Right ventricle myocardium inferior (tissue), 1 donor: Measurements from ENCODE around the gene BATF3. TPM values are rescaled to one million over a fixed set of nuclear protein-coding genes. Genes with fewer than 3 reads are reported as not detected.
"Not testable (repeated sequence)": the region's sequence is repeated elsewhere in the genome, so short reads cannot be mapped to it uniquely, and the experiment has no call there.

Source experiments
- ATAC-seq: fragments of 200-7000 bp; cut with Tn5 transposase; one replicate; pipeline ENCODE4 v1.9.1; 2020; ENCODE audit warnings: mild to moderate bottlenecking, moderate library complexity
- DNase-seq: peaks from one replicate; pipeline ENCODE4 v3.0.0; 2021; ENCODE audit errors: missing footprints
- intact Hi-C: fragments of 100-400 bp; cut with DNase I; formaldehyde crosslinking; loops from one replicate; pipeline ENCODE4 v1.11.0; 2022
- long read RNA-seq: library from polyadenylated mRNA; unstranded; transcript quantifications from one replicate; pipeline ENCODE4 v2.0.0, GENCODE V29; 2021
- total RNA-seq: library from RNA; stranded (reverse); fragmentation: NEBNext Ultra II Directional; extraction: Animal tissue kit (Norgen Biotek cat#: 25700); gene quantifications from one replicate; pipeline ENCODE4 v1.2.1, GENCODE V29; 2021
- donor health status: DM: no; HTN: yes; CAD: no; lungs with severe emphysema.

BATF3 gene, protein sequence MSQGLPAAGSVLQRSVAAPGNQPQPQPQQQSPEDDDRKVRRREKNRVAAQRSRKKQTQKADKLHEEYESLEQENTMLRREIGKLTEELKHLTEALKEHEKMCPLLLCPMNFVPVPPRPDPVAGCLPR
- 1.2 TPM for total RNA-seq
- long read RNA-seq, partial matches to known transcripts: 0 of 2 reads
- long read RNA-seq, other reads (novel, unspliced or antisense): 0 of 2 reads

DNA sequence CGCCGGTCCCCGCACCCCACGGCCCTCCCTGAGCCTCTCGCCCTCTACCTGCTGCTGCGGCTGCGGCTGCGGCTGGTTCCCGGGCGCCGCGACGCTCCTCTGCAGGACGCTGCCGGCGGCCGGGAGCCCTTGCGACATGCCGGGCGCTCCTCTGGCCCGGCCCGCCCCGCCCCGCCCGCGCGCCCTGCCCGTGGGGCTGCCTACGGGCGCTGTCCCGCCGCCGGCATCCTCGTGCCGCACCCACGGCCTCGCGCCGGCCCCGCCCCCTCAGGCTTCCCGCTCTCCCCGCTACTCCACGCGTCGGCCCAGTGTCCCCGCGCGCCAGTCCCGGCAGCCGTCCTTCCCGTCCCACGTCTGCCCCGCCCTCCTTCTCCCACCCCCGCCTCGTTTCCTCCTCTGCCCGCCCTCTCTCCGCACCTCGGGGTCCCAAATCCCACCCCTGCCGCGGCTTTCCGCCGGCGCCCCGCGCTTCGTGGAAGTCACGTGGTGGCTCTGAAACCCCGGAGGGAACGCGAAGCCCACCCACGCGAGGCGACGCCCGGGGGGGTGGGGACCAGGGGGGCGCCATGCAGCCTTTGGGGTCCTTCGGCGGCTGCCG lies at the start of gene BATF3:
BATF3 (minus strand) TSS at position 216 of the 598 bp plus-strand sequence; CDS start at position 138, 78 bp downstream.
- ATAC-seq (peak; percentile 75), DNase-seq (peak; percentile 85)
- intact Hi-C loops: no loop called here

DNA sequence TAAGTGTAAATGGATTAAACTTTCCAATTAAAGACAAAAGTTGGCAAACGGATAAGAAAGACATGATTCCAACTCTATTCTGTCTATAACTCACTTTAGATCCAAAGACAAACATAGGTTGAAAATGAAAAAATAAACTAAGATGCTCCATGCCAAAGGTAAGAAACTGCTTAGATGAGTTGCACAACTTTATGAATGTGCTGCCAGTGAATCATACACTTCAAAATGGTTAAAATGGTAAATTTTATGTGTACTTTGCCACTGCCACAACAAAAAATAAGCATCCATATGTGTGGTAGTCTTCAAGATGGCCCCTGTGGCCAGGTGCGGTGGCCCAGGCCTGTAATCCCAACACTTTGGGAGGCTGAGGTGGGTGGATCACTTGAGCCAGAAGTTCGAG lies 46.9 kb upstream of the BATF3 start:
- intact Hi-C loops: no loop called here
- DNase-seq: no peak
- no peak for ATAC-seq

DNA sequence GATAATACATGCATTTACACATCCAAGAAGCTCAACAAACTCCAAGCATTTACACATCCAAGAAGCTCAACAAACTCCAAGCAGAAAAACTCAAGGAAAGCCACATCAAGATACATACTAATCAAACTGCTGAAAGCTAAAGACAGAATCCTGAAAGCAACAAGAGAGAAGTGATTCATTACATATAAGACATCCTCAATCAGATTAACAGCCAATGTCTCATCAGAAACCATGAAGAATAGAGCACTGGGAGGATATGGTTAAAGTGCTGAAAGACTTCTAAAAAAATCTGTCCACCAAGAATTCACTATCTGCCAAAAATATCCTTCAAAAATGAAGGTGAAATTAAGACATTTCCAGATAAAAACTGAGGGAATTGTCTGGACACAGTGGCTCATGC lies 45.7 kb upstream of the BATF3 start:
- intact Hi-C loops: no loop called here

DNA sequence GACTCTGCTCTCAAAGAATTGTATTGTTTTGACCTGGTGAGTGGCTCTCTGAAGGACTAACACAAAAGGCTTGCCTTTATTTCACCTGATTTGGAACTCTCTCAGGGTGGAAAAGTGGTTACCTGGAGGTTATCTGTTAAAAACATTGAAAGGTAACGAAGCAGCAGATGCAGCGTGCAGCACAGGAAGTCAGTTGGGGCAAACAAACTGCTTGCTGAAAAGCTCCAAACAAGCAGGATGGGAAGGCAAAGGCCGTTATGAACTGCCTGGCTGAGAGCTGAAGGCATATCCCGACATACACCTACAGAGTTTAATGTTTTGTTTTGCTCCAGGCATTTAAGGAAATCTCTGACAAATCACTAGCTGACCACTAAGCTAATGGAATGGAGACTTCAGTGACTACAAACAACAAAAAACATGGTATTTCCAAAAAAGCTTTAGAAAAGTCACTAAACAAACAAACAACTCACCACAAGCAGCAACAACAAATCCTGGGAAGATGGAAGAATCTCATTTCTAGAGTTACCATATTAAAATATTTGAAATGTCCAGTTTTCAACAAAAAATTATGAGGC lies 44.3 kb upstream of the BATF3 start:
- ATAC-seq (no peak), DNase-seq (no peak)
- intact Hi-C loops: loop anchor here (5.0 kb wide), 1 partner anchor 902 kb away; no protein-coding TSS in a partner anchor

More for the DNA sequence above, 45.7 kb upstream of the BATF3 start:
- no peak for ATAC-seq
- DNase-seq: no peak

DNA sequence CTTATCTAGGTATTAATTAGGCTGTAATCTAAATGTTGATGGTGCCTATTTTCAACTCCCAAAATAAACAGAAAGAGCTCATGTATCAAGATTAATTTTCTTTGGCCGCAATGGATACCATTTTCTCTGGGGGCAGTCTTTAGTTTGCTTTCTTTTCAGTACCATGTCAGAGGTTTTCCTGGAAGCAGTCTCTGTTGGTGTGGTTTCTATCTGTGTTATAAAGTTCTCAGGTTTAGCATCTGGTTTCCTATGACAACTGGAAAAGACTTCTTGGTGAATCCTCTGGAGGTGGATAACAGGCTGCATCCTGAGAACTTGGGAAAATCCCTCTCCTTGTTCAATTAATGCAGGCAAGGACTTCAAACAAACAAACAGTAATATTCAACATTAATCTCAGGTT lies 38.7 kb upstream of the BATF3 start:
- no peak for DNase-seq
- intact Hi-C loops: no loop called here
- ATAC-seq: no peak

DNA sequence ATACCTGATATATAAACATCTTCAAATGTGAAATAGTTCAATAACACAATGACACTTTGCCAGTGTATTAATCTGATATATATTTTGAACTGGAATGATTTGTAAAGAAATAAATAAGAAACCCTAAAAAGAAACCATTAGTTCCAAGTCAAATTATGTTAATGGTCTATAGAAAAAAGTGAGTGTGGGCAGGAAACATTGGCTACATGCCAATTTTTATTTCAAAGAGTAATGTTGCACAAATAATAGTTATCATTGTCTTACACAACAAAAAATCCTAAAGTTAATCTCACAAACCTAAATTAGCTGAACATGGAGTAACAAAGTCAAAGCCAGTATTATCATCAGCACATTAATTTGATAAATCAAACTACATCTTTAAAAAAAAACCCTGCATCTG lies 37.9 kb upstream of the BATF3 start:
- DNase-seq (no peak), ATAC-seq (no peak)
- intact Hi-C loops: no loop called here

DNA sequence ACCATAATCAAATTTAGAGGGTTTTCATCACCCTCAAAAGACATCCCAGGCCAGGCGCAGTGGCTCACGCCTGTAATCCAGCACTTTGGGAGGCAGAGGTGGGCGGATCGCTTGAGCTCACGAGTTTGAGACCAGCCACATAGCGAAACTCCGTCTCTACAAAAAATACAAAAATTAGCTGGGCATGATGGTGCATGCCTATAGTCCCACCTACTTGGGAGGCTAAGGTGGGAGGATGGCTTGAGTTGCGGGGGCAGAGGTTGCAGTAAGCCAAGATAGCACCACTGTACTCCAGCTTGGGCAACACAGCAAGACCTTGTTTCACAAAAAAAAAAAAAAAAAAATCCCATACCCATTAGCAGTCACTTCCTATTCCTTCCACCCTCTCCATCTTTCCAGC lies 33.5 kb upstream of the BATF3 start:
- DNase-seq (no peak), ATAC-seq (no peak)
- intact Hi-C loops: no loop called here

DNA sequence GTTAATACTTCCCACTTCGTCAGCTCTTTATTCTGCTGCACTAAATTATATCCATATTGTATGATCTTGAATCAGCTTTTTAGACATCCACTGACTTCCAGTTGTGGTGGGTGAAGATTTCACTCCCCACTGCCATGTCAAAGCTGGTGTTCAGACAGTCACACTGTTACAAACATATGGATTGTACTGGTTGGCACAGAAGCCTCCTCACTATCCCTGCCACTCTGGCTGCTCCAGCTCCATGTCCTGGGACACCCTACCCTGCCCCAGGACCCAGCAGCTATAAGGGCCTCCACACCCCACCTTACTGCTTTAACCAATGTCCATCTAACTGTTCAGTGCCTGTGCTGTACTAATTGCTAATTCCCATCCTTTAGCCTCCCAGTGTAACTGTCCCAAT lies 32.0 kb upstream of the BATF3 start:
- ATAC-seq (no peak), DNase-seq (no peak)
- intact Hi-C loops: no loop called here

DNA sequence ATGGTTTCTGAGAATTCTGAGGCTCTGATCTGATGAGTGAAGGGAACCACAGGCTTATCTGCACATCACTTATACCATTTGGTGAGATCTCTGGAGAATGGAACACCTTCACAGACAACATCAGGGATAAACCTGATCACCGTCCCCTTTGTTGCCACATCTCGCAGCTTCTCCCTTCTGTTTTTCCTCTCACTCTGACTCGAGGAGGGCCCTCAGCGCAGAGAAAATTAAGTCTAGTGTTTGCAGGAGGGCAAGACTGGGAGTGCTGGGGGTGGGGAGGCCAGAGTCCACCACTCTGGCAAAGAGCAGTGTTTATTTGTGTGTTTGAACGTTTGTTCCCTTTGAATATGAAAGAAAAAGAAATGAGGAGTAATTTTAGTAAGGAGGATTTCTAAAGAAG lies 29.0 kb upstream of the BATF3 start:
- DNase-seq (no peak), ATAC-seq (no peak)
- intact Hi-C loops: no loop called here

DNA sequence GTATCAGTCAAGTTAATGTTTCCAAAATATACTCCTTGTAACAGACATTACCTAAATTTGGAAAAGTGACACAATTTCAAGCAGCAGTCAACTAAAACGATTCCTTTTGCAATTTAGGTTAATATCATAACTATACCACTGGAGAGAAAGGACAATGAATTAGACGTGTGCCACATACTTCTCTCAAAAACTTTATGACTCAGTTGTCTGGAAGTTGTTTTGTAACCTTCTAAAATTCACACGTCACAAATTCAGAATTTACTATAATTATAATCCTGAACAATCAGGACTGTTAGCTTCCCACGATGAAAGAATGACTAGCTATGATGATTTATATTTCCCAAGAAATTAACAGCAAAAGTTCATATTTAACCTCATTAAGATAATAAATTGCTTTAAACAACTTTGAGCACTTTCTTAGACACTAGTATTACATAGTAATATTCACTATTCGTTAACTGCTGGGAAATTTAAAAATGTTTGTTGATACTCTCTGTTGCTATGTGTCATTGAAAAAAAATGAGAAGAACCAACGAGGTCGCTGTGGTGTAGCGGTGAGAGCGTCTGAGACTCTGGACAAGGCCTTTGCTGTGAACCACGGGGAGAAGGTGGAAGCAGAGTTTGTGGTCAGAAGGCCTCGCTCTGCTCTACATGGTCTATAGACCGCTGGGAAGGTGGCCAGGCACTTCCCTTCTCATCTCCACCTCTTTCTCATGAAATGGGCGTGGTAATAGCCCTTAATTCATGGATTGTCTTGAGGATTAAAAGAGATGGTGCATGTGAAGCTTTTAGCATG lies 27.9 kb upstream of the BATF3 start:
- intact Hi-C loops: no loop called here
- DNase-seq: no peak
- no peak for ATAC-seq

DNA sequence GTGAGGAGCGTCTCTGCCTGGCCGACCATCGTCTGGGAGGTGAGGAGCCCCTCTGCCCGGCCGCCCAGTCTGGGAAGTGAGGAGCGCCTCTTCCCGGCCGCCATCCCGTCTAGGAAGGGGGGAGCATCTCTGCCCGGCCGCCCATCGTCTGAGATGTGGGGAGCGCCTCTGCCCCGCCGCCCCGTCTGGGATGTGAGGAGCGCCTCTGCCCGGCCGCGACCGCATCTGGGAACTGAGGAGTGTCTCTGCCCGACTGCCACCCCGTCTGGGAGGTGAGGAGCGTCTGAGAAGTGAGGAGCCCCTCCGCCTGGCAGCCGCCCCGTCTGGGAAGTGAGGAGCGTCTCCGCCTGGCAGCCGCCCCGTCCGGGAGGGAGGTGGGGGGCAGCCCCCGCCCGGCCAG lies 25.0 kb upstream of the BATF3 start:
- intact Hi-C loops, ATAC-seq: not testable (repeated sequence)

DNA sequence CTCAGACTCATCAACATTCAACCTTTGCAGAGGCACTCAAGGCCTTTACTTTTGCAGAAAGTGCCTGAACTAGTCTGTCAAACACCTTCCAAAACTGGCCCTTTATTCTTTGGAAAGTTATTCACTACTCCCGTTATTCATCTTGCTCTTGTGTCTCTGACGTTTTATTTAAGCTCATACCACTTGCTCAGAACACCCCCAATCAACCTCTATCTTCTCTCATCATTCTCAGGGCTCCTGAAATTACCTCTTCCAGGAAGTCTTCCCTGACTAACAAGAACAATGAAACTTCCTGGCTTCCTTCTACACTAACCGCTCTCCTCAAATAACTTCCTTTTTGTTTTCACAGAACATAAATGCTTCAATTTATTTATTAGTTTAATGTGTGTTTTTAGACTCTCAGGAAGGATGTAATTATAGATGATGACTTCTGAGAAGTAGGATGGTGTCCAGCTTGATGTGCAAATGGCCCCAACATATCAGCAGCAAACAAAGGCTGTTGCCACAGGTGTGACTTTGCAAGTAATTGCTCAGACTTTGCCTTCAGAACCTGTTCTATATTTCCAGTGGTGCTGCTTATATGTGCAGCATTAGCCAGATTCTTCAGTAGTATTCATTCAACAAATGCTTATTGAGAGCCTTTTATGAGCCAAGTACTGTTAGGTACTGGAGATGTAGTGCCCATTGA lies 22.8 kb upstream of the BATF3 start:
- no peak for ATAC-seq
- intact Hi-C loops: no loop called here
- no peak for DNase-seq

More for the DNA sequence above, 25.0 kb upstream of the BATF3 start:
- not testable (repeated sequence) for DNase-seq

DNA sequence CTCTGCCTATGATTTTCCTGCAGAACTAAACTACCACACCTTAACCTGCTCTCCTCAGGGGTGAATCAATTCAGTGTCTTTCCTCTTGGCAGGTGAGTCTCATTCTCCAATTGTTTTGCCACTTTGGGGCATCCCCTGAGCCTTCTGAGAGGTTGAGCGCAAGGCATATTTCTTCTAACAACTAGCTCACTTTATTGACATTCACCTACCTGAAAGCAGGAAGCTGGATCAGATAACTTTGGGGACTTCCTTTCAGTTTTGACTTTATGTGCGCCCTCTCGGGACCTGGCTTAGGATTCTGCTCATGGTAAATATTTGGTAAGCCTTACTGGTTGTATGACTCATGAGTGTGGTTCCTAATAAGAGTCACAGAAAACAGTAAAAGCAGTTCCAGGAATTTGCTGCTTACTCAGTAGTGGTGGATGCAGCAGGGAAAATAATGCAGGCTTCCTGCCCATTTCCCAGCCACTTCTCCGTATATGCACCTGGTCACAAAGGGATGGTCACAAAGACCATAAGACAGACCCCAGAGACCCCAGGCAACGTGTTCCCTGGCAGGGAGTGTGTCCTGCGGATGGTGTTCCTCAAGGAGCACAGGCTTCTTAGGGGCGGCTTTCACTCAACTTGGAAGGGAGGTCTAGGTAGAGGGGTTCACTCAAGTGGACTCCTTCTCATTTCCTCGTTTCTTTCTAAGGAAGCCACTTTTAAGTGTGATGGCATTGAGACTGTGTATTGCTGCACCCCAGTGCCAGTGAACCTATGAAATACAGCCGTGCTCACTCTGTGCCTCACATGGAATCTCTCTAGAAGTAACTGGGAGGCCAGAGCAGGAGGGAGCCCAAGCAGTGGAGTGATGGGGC lies 22.0 kb upstream of the BATF3 start:
- DNase-seq: no peak
- ATAC-seq: no peak
- intact Hi-C loops: no loop called here

DNA sequence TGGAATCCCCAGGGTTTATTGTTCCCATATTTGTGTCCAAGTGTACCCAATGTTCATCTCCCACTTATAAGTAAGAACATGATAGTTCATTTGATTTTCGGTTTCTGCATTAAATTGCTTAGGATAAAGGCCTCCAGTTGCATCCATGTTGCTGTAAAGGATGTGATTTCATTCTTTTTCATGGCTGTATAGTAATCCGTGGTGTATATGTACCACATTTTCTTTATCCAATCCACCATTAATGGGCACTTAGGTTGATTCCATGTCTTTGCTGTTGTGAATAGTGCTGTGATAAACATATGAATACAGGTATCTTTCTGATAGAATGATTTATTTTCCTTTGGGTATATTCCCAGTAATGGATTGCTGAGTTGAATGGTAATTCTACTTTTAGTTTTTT lies 20.0 kb upstream of the BATF3 start:
- no peak for DNase-seq
- no peak for ATAC-seq
- intact Hi-C loops: no loop called here

DNA sequence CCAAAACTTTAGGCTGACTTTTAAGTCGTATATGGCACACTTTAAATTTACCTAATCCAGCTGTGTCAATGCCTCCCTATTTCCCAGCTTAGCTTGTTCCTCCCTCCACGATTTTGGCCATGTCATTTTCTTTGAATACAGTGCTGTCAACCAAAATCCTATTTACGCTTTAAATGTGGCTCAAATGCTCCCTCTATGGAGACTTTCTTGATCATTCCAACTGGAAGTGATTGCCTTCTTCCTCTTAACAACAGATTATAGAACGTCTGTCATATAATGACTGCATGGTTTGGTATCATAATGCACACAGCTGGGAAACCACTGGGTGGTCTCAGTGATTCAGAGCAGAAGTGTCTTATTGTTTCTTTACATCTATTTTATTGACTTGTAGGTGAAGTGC lies 18.9 kb upstream of the BATF3 start:
- intact Hi-C loops: no loop called here
- ATAC-seq: no peak
- no peak for DNase-seq

DNA sequence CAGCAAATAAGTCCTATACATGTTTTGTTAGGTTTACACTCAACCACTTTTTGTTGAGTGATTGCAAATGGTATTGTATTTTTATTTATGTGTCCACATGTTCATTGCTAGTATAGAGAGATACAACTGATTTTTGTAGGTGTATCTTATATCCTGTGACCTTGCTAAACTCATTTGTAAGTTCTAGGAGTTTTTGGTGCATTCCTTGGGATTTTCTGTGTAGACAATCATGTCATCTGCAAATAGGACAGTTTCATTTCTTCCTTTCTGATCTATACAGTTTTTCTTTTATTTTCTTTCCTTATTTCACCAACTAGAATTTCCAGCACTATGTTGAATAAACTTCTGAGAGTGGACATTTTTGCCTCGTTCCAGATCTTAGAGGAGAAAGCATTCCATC lies 16.5 kb upstream of the BATF3 start:
- no peak for DNase-seq
- no peak for ATAC-seq

DNA sequence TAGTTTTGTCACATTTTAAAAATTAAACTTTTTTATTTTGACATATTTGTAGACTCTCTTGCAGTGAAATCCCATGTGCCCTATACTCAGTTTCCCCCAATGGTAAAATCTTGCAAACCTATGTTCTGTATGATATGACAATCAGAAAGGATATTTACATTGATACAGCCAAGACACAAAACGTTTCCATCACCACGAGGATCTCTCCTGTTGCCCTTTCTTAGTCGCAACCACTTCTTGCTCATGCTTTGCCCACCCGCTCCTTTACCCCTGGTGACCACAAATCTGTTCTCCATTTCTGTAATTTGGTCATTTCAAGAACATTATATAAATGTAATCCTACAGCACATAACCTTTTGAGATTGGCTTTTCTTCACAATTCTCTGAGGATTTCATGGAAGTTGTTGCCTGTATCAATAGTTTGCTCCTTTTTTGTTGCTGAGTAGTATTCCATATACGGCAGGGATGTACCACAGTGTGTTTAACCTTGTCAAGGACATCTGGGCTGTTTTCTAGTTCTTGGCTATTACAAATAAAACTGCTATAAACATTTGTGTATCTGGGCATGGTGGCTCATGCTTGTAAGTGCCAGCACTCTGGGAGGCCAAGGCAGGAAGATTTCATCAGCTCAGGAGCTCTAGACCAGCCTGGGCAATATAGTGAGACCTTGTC lies 14.0 kb upstream of the BATF3 start:
- intact Hi-C loops: no loop called here
- ATAC-seq: no peak
- no peak for DNase-seq

More for the DNA sequence above, 16.5 kb upstream of the BATF3 start:
- intact Hi-C loops: no loop called here
